Stomach smooth muscle (tissue), 2 donors: Measurements from ENCODE around the gene PIP4P1.

Experiments
- H3K27ac ChIP-seq: one replicate; pipeline ENCODE4 v1.7.0; 2013; ENCODE audit warnings: mild to moderate bottlenecking, low read length, inconsistent platforms
- H3K27me3 ChIP-seq, 2 donors: one replicate each; pipeline ENCODE4 v1.7.0; 2013; ENCODE audit warnings: low read length in 2 of 2; ENCODE audit not compliant: insufficient read depth in 2 of 2, control insufficient read depth in 1 of 2
- H3K36me3 ChIP-seq, 2 donors: one replicate each; pipeline ENCODE4 v1.7.0; 2013; ENCODE audit warnings: low read length in 2 of 2; ENCODE audit not compliant: control insufficient read depth in 2 of 2, insufficient read depth in 2 of 2
- H3K4me1 ChIP-seq: one replicate; pipeline ENCODE4 v1.7.0; 2013; ENCODE audit warnings: low read length; ENCODE audit not compliant: control insufficient read depth, insufficient read depth
- H3K4me3 ChIP-seq, 2 donors: one replicate each; pipeline ENCODE4 v1.7.0; 2013; ENCODE audit warnings: low read length in 2 of 2
- H3K9ac ChIP-seq, 2 donors: one replicate each; pipeline ENCODE4 v1.7.0; 2013; ENCODE audit warnings: low read length in 2 of 2, mild to moderate bottlenecking in 1 of 2
- H3K9me3 ChIP-seq, 2 donors: one replicate each; pipeline ENCODE4 v1.7.0; 2013; ENCODE audit warnings: low read length in 2 of 2; ENCODE audit not compliant: control insufficient read depth in 2 of 2
- donor health status: healthy.
- donor health status: Pancreatic carcinoma.

The PIP4P1 gene

DNA sequence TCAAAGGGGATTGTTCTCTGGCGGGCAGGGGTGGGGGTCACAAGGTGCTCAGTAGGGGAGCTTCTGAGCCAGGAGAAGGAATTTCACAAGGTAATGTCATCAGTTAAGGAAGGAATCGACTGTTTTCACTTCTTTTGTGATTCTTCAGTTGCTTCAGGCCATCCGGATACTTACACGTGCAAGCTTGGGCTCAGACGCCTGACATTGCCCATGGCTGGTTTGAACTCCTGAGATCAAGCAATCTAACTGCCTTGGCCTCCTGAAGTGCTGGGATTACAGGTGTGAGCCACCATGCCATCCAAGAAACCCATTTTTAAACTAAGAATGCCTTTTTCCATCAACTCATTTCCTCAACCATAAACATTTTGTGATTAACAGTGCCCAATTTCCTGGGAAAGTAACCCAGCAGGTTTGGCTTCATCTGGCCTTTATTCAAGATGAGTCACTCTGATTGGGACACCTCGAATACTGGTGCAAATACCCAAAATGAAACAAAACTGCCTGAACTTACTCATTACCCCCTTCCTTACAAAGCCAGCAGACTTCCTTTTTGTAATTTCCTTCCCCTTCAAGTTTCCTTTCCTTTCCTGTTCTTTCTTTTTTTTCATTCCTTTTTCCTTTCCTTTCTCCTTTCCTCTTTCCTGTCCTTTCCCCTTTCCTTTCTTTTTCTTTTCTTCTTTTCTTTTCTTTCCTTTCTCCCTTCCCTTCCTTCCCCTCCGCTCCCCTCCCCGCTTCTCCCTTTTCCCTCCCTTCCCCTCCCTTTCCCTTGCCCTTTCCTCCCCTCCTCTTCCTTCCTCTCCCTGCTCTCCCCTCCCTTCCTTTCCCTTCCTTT lies 33.9 kb upstream of the PIP4P1 start:
- H3K4me1 ChIP-seq: no peaks in the 10 kb centered on the region
- H3K27me3 ChIP-seq: no peaks in the 10 kb centered on the region
- no peak overlapping the region for H3K9ac ChIP-seq
- H3K27ac ChIP-seq: no peak overlapping the region
- H3K36me3 ChIP-seq: no peaks in the 10 kb centered on the region
- no peaks in the 10 kb centered on the region for H3K9me3 ChIP-seq
- H3K4me3 ChIP-seq: no peak overlapping the region

DNA sequence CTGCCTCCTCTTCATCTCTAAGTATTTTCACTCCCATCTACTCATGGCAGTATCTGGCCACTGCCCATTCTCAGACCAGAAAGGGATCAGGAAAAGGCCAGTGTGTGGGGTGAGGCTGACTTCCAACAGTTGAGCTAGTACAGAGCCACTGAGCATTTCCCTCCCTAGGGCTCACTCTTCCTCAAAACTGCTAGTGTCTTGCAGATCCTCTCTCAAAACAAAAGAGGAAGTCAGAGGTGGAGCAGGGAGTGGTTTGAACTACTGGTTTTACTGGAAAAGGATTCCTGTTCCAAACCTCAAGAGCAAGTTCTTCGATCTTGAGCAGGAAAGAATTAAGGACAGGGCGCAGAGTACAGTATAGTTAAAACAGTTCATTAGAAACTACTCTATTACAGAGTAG lies 32.4 kb upstream of the PIP4P1 start:
- H3K9me3 ChIP-seq: no peaks in the 10 kb centered on the region
- H3K4me1 ChIP-seq: no peaks in the 10 kb centered on the region
- H3K27me3 ChIP-seq: no peaks in the 10 kb centered on the region
- no peaks in the 10 kb centered on the region for H3K36me3 ChIP-seq
- no peak overlapping the region for H3K9ac ChIP-seq
- no peak overlapping the region for H3K27ac ChIP-seq
- H3K4me3 ChIP-seq: no peak overlapping the region

DNA sequence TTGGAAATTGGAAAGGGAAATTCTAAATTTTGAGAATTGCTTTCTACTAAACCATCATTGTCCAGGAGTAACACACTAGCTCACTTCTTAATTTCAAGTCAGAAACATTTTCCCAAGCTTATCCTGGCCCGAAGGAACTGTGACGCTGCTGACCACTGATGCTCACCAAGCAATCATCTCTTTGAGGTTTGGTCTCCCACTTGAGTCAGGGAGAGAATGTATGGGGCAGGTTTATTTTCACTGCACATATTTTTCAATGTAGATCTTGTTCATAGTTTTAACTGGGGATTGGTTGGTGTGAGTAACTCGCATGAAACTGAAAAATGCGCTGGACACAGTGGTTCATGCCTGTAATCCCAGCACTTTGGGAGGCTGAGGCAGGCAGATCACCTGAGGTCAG lies 31.3 kb upstream of the PIP4P1 start:
- Histone ChIP-seq H3K27me3 (no peaks in the 10 kb centered on the region), H3K36me3 (no peaks in the 10 kb centered on the region), H3K4me3 (no peak overlapping the region), H3K9me3 (no peaks in the 10 kb centered on the region), H3K4me1 (no peaks in the 10 kb centered on the region), H3K27ac (no peak overlapping the region), H3K9ac (no peak overlapping the region)

DNA sequence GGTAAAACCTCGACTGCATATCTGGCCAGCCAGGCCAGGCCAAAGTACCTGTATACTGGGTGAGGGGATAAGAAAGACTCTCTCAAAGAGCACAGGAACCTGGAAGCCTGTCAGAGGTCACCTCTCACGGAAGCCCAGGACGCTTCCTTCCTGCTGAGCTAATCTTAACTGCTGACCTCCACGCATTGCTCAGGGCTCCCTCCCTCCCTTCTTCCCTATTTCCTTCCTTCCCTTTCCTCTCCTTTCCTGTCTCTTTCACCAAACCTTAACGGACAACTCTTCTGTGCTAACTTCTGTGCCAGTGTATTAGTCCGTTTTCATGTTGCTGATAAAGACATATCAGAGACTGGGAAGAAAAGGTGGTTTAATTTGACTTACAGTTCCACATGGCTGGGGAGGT lies 29.3 kb upstream of the PIP4P1 start:
- Histone ChIP-seq H3K4me3 (no peak overlapping the region), H3K9ac (no peak overlapping the region), H3K27me3 (no peaks in the 10 kb centered on the region), H3K36me3 (no peaks in the 10 kb centered on the region), H3K9me3 (no peaks in the 10 kb centered on the region), H3K4me1 (no peaks in the 10 kb centered on the region), H3K27ac (no peak overlapping the region)

DNA sequence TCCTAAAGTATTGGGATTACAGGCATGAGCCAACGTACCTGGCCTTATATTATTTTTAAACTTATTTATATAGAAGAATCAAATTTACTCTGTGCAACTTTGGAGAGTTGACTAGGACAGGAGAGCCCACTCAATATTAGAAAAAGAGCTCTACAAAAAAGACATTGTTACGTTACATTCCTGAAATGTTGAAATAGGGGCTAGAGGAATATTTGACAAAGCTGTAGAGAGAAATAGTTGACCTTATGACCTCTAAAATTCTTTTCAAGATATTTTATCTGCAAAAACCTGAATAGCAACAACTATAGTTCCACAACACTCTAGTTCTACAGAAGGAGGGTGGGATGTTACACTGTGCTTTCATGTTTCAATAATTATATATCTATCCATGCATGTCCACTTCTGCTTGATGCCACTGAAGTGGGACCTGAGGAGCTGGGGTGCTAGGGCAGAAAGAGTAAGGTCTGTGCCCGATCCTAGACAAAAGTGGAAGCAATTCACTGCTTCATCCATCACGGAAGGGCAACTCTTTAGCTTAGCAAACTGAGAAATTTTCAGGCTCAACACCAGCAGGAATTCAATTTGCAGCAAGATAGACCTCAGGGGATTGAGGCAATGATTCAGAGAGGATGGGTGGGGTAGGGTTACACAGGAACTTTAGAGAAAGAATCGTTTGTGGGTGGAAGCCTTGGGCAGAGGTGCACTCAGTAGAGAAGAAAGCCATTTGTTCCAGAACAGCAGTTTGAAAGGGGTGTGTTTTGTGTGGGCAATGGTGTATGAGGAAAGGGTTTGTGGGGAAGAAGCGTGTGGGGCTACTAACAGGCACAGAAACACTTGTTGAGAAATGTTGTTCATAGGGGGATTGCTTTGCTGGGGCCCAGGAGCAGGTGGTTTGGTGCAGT lies 28.1 kb upstream of the PIP4P1 start:
- Histone ChIP-seq H3K27me3 (no peaks in the 10 kb centered on the region), H3K4me1 (no peaks in the 10 kb centered on the region), H3K4me3 (no peak overlapping the region), H3K36me3 (no peaks in the 10 kb centered on the region), H3K9me3 (no peaks in the 10 kb centered on the region), H3K9ac (no peak overlapping the region), H3K27ac (no peak overlapping the region)

DNA sequence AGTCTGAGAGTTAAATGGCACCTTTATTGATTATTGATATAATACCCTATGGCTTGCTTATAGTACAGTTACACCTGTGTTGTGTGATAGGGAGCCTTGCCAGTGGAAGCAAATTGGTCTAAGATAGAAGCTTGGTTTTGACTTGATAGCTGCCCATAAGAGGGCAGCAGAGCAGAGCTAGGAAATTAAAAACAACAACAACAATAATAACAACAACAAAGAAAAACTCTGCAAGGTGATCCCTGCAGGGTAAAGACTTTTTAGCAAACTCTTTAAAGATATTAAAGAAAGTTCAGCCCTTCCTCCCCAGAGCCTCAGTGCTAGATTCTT lies 26.1 kb upstream of the PIP4P1 start:
- no peak overlapping the region for H3K4me3 ChIP-seq
- no peaks in the 10 kb centered on the region for H3K27me3 ChIP-seq
- H3K36me3 ChIP-seq: no peaks in the 10 kb centered on the region
- no peak overlapping the region for H3K9ac ChIP-seq
- no peaks in the 10 kb centered on the region for H3K4me1 ChIP-seq
- H3K27ac ChIP-seq: no peak overlapping the region
- H3K9me3 ChIP-seq: no peaks in the 10 kb centered on the region

DNA sequence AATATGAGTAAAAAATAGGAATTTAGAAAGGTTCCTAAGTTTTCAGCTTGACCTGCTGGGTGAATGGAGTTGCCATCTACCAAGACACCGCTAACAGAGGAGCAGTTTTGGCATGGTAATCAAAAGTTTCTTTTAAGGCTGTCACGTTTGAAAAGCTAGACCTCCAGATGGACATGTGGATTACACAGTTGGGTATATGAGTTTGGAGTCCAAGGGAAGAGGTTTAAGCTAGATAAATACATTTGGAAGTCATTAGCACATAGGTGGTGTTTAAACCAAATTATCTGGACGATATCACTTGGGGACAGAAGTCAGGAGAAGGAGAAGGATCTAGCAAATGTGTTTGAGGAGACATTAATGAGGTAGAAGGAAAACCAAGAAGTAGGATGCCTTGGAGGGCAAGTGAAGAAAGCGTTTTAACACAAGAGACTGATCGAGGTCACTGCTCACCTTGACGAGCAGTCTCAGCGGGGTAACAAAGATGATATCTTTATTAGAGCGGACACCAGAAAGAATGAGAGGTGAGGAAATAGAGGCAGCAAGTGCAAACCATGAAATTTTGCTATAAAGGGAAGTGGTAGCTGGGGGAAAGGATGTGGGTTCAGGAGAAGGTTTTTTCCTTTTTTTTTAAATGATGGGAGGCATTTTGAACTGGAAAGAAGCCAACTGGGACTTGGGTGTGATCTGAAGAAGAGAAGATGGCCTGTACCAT lies 25.6 kb upstream of the PIP4P1 start:
- no peaks in the 10 kb centered on the region for H3K4me1 ChIP-seq
- H3K27me3 ChIP-seq: no peaks in the 10 kb centered on the region

DNA sequence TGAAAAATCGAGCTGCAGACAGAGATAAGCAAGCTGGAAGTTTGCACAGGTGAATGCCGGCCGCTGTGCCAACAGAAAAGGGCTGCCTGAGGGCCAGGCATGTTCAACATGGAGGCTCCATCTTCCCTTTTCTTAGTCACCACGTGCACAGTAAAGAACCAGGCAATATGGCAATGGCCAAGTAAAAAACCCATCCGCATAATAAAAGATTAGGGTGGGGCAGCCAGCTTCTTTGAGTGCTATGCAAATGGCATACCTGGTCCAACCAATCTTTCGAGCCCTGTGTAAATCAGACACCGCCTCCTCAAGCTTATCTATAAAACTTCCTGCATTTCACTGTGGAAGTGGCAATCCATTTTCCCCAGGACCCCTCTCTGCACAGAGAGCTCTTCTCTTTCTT lies 24.7 kb upstream of the PIP4P1 start:
- no peaks in the 10 kb centered on the region for H3K4me1 ChIP-seq
- no peak overlapping the region for H3K27ac ChIP-seq
- H3K4me3 ChIP-seq: no peak overlapping the region
- H3K36me3 ChIP-seq: no peaks in the 10 kb centered on the region
- no peaks in the 10 kb centered on the region for H3K9me3 ChIP-seq
- no peak overlapping the region for H3K9ac ChIP-seq
- H3K27me3 ChIP-seq: no peaks in the 10 kb centered on the region

More for the DNA sequence above, 25.6 kb upstream of the PIP4P1 start:
- no peak overlapping the region for H3K4me3 ChIP-seq
- H3K27ac ChIP-seq: no peak overlapping the region
- no peaks in the 10 kb centered on the region for H3K9me3 ChIP-seq
- no peaks in the 10 kb centered on the region for H3K36me3 ChIP-seq
- H3K9ac ChIP-seq: no peak overlapping the region

DNA sequence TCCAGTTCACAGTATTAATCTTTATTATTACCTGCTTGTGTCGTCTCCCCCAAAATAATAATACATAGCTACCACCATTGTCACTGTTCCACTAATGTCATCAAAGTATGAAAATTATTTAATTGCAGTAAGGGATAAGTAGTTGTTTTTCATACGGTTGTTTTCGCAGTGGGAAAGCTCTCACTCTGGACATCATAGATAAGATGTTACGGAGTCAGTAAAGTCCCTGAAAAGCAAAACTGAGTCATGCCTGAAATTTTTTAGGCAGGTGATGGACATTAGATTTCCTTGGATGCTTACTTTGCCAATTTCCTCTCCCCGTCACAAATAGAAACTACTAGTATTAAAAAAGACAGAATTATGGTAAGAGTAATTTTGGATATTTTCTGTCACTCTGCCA lies 21.1 kb upstream of the PIP4P1 start:
- Histone ChIP-seq H3K27me3 (no peaks in the 10 kb centered on the region), H3K4me1 (no peaks in the 10 kb centered on the region), H3K9me3 (no peaks in the 10 kb centered on the region), H3K4me3 (no peak overlapping the region), H3K36me3 (no peaks in the 10 kb centered on the region), H3K27ac (no peak overlapping the region), H3K9ac (no peak overlapping the region)

DNA sequence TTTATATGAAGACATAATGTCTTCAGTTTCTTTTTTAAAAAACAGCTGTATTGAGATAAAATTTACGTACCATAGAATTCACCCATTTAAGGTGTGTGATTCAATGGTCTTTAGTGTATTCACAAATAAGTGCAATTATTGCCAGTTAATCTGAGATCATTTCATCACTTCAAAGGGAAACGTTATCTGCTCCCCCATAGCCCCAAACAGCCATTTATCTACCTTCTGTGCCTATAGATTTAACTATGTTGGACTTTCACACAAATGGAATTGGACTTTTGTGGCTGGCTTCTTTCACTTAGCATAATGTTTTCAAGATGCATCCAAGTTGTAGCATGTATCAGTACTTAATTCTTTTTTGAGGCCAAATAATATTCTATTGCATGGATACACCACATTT lies 17.7 kb upstream of the PIP4P1 start:
- no peak overlapping the region for H3K27ac ChIP-seq
- H3K9ac ChIP-seq: no peak overlapping the region
- no peaks in the 10 kb centered on the region for H3K4me1 ChIP-seq
- no peaks in the 10 kb centered on the region for H3K9me3 ChIP-seq
- no peak overlapping the region for H3K4me3 ChIP-seq
- peaks cover 0 to 7% of the 10 kb centered on the region in 2 donors for H3K36me3 ChIP-seq
- no peaks in the 10 kb centered on the region for H3K27me3 ChIP-seq
